GM18498 (cell line): ENCODE data around the gene TSPAN10.

ENCODE experiments used
- ATAC-seq: cut with Tn5 transposase; IDR thresholded peaks from one replicate; pipeline ENCODE4 v1.9.1; 2021; ENCODE audit warnings: mild to moderate bottlenecking, moderate library complexity; ENCODE audit not compliant: unreplicated experiment

Gene TSPAN10

GRCh38 chr17:81685108-81685507 lies 48.1 kb downstream of the TSPAN10 start:
- ATAC-seq, result no peak

- no peak for ATAC-seq
These were observed 49.6 kb downstream of the TSPAN10 start for GRCh38 chr17:81686614-81687013.

- ATAC-seq, result no peak
These were observed 51.0 kb downstream of the TSPAN10 start for GRCh38 chr17:81687770-81688541.

GRCh38 chr17:81688616-81689015 lies 51.6 kb downstream of the TSPAN10 start:
- no peak for ATAC-seq

- ATAC-seq, result no peak
These were observed 53.1 kb downstream of the TSPAN10 start for GRCh38 chr17:81690066-81690465.

GRCh38 chr17:81690549-81690948 lies 53.6 kb downstream of the TSPAN10 start:
- ATAC-seq, result no peak

GRCh38 chr17:81691196-81691595 lies 54.2 kb downstream of the TSPAN10 start:
- ATAC-seq, result no peak

GRCh38 chr17:81691608-81692007 lies 54.6 kb downstream of the TSPAN10 start:
- ATAC-seq, result no peak

GRCh38 chr17:81693509-81694210 lies 56.7 kb downstream of the TSPAN10 start:
- no peak for ATAC-seq

GRCh38 chr17:81694810-81695209 lies 57.8 kb downstream of the TSPAN10 start:
- no peak for ATAC-seq

- no peak for ATAC-seq
These were observed 58.2 kb downstream of the TSPAN10 start for GRCh38 chr17:81695211-81695610.

GRCh38 chr17:81695801-81696200 lies 58.8 kb downstream of the TSPAN10 start:
- no peak for ATAC-seq

- ATAC-seq, result no peak
These were observed 59.4 kb downstream of the TSPAN10 start for GRCh38 chr17:81696218-81696941.

- ATAC-seq, result no peak
These were observed 60.5 kb downstream of the TSPAN10 start for GRCh38 chr17:81697261-81698044.
